22Rv1 (cell line): ENCODE results near the gene CUX1.

Experiments
- CTCF ChIP-seq: fragments of 450-650 bp; IDR thresholded peaks from 2 replicates; pipeline ENCODE4 v1.5.1; 2017; ENCODE audit warnings: mild to moderate bottlenecking
- ZFX ChIP-seq: fragments of 450-650 bp; IDR thresholded peaks from 2 replicates; pipeline ENCODE4 v1.6.1; 2017; ENCODE audit warnings: antibody characterized with exemption, borderline replicate concordance

- TF ChIP-seq CTCF (no peak), ZFX (no peak)
Measured at GRCh38 chr7:102271158-102271798, 453.9 kb downstream of the CUX1 start.
